HG02588 (cell line): Measurements from ENCODE around the gene PBRM1.

ENCODE experiments used
- ATAC-seq: cut with Tn5 transposase; IDR thresholded peaks from one replicate; pipeline ENCODE4 v1.9.1; 2021; ENCODE audit warnings: mild to moderate bottlenecking, moderate library complexity; ENCODE audit not compliant: unreplicated experiment

The PBRM1 gene

DNA sequence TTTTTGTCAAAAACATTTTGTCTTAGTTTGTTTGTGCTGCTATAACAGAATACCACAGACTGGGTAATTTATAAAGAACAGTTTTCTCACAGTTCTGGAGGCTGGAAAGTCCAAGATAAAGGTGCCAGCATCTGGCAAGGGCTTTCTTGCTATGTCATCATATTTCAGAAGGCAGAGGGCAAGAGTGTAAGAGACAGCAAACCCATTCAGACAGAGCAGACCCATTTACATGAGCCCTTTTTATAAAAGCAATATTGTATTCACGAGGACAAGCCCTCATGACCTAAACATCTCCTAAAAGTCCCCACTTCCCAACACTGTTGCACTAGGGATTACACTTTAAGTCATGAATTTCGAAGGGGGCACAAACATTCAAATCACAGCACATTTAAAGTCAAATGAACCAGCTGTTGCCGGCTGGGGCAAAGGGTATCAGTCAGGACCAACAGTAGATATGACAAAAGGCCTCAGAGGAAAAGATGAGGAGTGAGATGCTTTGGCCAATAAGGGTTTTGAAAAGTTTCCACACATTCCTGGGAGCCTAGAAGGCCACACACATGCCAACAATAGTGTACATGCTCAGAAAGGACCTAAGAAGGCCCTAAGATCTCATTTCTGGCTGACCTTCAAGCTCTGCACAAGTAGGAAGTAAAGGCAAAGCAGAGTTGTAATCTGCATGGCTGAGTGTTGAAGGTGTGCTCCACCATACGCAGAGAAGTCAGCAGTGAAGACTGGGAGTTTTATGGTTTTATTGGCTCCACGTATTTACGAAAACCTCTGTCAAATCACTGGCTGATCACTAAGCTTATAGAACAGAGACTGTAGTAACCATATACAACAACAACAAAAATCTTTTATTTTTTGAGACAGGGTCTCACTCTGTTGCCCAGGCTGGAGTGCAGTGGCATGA, 111.4 kb downstream of the PBRM1 start:
- no peak for ATAC-seq

- no peak for ATAC-seq
Observed at GRCh38 chr3:52572221-52572620, 113.5 kb downstream of the PBRM1 start.

DNA sequence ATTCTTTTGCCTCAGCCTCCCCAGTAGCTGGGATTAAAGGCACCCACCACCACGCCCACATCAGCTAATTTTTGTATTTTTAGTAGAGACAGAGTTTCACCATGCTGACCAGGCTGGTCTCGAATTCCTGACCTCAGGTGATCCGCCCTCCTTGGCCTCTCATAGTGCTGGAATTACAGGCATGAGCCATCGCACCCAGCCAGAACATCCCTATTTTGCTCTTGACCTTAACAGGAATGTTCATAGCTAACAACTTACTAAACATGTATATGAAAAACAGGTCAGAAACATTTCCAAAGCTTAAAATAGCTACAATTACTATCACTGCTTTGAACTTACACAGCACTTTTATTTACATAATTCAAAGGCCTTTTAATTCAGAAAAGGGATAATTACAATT, 115.6 kb downstream of the PBRM1 start:
- ATAC-seq, result no peak

DNA sequence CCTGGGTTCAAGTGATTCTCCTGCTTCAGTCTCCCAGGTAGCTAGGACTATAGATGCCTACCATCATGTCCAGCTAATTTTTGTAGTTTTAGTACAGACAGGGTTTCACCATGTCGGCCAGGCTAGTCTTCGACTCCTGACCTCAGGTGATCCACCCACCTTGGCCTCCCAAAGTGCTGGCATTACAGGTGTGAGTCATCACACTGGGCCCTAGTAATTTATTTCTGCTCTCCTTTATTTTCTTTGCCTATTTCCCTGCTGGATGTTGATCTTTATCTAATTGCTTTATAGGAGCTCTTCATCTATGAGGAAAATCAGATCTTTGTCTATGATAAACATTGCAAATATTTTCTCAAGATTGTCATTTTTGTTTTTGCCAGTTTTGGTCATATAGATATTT, 117.6 kb downstream of the PBRM1 start:
- ATAC-seq, result no peak

DNA sequence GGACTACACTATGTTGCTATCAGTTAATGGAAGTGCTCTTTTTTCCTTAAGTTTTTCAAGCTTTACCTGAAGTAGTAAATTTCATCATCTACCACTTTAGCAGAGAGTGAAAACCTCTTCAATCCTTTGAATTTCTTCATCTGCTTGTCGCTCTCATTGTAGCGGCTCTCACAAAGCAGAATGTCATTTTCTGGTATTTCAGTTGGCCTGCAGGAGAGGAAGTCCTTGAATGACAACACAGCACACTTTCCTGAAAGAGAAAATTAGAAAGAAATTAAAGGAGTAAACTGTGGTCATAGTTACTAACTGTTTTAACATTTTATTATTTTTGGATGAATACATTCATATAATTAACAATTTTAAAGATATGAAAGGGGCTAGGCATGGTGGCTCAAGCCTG, 121.7 kb downstream of the PBRM1 start:
- no peak for ATAC-seq

GRCh38 chr3:52561028-52561747, 124.5 kb downstream of the PBRM1 start:
- no peak for ATAC-seq

DNA sequence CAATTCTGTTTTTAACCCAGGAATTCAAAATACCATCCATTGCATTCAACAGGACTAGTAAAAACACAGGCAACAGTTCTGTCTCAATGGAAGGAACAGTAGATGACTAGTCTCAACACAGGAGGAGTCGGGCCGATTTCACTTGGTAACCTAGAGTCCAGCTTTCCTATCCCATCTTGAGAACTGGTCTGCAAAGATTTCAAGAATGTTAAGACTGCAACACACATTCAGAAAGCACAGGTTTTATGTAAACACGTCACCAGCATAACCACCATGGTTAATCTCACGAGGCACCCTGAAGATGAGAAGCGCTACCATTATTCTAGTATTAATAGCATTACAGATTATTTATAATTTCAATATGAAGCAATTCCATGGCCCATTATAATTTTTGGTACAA, 127.3 kb downstream of the PBRM1 start:
- ATAC-seq, result no peak

DNA sequence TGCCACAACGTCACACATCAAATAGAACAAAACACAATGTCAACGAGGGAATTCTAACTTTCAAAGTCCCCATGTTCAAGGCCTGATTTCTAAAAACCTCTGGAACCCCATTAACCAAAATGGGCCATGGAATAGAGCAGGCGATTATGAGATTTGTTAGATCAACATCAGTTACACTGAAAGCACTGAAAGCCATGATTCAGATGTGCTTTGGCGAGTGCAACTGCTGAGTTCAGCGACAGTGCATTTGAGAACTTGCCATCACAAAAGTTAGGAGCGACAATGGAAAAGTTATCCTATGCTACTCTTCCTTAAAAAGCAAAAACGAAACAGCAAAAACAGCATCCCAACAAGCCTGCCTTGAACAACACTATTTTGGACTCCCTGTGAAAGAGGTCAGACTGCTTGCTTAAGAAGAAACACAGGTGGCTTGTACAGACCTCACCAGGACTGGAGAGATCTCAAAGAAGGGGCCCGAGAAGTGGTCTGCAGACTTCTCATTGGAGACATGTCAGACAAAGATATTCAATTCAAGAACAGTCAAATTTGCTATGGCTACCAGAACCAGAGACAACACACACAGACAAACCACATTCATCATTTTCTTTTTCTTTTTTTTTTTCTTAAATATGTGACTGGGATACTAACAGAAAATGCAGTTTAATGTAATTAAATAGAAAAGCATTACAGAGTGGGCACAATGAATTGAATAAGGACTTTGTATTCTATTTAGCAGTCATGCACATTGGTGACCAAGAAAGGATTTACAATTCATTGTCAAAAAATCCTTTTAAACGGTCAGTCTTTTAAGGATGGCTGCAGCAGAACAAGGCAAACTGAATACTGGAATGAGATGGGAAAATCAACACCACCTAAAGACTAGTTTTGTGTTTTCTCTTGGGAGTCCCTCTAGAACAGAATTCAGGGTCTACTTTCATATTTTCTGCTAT, 128.4 kb downstream of the PBRM1 start:
- ATAC-seq, result no peak

DNA sequence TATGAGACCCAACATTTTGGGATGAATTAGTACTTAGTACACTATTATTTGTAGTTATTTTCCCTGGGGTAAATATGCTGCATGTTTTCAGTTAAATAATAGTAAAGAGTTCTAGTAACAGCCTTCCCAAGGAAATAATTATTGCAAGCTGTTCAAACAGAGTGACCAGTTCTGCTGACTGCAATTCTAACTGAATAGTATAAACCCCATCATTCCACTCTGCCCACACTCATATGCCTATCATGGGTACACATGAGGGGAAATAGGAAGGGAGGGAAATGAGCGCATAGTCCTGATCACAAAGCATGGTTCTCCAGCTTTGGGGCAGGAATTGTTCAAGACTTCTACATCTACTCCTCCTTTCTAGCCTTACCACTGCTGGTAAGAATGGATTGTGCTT, 130.7 kb downstream of the PBRM1 start:
- no peak for ATAC-seq

- ATAC-seq, result no peak
Observed at GRCh38 chr3:52554026-52554755, 131.5 kb downstream of the PBRM1 start.

- no peak for ATAC-seq
Observed at GRCh38 chr3:52552089-52552488, 133.6 kb downstream of the PBRM1 start.

- ATAC-seq, result no peak
Observed at GRCh38 chr3:52551118-52551517, 134.6 kb downstream of the PBRM1 start.

DNA sequence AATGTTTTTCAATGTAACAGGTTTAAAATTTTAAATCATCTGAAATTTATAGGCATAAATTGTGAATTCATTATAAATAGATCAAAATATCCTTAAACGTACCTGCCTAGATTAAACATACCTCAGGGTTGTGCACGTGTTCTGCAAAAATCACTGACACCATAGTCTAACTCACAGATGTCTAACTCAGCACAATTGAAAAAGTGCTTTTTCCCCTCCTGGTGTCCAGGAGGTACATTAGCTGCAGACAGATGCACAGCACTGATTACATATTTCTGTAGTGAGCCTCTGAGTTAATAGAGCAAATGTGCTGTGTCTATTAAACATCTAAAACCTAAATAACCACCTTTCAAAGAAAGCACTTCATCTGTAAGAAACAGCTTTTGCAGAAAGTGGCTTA, 138.6 kb downstream of the PBRM1 start:
- ATAC-seq, result no peak

GRCh38 chr3:52546111-52546901, 139.4 kb downstream of the PBRM1 start:
- ATAC-seq, result no peak

DNA sequence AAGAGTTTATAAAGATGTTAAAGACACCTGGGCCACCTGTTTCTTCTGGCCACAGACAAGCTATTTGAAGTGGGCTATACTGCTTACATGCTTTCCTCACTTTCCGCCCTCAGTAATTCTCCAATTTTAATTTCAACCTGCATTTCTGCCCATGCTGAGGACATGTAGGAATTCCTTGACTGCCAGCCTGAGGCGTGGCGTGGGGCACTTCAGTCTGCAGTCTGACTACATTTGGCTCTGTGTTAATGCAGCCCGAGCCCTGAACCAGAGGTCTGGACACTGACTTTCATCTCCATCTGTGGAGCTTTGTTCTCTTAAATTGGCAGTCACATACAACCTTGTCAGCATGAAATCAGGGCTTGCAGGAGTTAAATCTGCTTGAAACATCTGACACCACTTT, 140.8 kb downstream of the PBRM1 start:
- ATAC-seq, result no peak

GRCh38 chr3:52541050-52541449, 144.7 kb downstream of the PBRM1 start:
- ATAC-seq, result no peak

GRCh38 chr3:52539010-52539653, 146.6 kb downstream of the PBRM1 start:
- no peak for ATAC-seq

GRCh38 chr3:52537726-52538421, 147.8 kb downstream of the PBRM1 start:
- ATAC-seq, result no peak
